Fibroblast of mammary gland (primary cell): ENCODE measurements around the gene C16orf87.
"Not testable (repeated sequence)": the region's sequence is repeated elsewhere in the genome, so short reads cannot be mapped to it uniquely, and the experiment has no call there.

Experiments
- DNase-seq: peaks from one replicate; pipeline ENCODE4 v3.0.0-alpha.2; 2010; ENCODE audit warnings: low read depth
- H3K4me3 ChIP-seq: 2 replicates; pipeline ENCODE4 v1.5.1; 2011; ENCODE audit warnings: low read depth, mild to moderate bottlenecking, low read length, moderate library complexity; ENCODE audit not compliant: control insufficient read depth
- TF ChIP-seq, protein P1 (sequence below): conservative IDR thresholded peaks from 2 replicates; pipeline ENCODE4 v1.5.1; 2011; ENCODE audit warnings: low read depth, low read length, inconsistent platforms; ENCODE audit not compliant: control insufficient read depth, insufficient read depth

C16orf87 gene

DNA sequence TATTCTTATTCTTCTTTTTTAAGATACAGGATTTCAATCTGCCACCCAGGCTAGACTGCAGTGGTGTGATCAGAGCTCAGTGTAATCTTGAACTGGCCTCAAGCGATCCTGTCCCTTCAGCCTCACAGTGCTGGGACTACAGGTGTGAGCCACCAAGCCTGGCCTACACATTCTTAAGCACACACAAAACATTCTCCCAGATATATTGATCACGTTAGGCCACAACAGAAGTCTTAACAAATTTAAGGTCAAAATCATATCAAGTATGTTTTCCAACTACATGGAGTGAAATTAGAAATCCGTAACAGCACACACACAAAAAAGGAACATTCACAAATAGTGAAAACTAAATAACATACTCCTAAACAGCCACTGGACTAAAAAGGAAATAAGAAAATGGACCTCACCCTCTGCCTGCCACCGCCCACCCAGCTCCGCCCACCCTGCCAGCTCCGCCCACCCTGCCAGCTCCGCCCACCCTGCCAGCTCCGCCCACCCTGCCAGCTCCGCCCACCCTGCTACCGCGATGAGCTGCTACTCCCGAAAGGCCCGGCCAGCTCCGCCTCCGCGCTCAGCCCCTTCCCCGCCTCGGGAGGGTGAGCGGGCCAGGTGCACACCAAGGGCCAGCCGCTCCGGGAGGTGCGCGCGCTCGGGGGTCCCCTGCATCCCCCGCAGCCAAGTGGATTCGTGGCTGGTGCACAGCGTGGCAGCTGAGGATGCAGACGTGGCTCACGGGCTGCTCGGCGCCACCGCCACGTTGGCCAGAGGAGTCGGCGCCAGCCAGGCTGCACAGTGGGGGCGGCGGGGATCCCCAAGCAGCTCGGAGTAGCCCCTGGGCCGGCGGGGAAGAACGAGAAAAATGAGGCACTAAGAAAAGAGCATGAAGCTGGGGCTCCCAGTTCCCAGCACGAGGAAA is 41.2 kb downstream of the C16orf87 start:
- peak; percentile 64 for DNase-seq
- TF ChIP-seq, protein P1, sequence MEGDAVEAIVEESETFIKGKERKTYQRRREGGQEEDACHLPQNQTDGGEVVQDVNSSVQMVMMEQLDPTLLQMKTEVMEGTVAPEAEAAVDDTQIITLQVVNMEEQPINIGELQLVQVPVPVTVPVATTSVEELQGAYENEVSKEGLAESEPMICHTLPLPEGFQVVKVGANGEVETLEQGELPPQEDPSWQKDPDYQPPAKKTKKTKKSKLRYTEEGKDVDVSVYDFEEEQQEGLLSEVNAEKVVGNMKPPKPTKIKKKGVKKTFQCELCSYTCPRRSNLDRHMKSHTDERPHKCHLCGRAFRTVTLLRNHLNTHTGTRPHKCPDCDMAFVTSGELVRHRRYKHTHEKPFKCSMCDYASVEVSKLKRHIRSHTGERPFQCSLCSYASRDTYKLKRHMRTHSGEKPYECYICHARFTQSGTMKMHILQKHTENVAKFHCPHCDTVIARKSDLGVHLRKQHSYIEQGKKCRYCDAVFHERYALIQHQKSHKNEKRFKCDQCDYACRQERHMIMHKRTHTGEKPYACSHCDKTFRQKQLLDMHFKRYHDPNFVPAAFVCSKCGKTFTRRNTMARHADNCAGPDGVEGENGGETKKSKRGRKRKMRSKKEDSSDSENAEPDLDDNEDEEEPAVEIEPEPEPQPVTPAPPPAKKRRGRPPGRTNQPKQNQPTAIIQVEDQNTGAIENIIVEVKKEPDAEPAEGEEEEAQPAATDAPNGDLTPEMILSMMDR, result no peak
- peak overlapping the region; percentile 49 for H3K4me3 ChIP-seq

DNA sequence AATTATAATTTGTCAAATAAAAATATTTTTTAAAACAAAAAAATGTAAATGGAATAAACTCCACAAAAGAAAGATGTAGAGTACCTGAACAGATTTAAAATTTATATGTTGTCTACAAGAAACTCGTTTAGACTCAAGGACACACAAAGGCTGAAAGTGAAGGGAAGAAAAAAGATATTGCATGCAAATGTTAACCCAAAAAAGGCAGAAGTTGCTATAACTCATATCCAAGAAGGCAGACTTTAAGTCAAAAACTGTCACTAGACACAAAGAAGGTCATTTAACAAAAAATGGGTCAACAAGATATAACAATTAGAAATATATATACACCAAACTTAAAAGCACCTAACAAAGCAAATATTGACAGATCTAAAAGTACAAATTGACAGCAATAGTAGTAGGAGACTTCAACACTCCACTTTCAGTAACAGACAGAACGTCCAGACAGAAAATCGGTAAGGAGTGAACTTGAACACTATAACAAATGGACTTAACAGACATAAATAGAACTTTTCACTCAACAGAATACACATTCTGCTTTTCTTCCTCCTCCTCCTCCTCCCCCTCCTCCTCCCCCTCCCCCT is 42.0 kb downstream of the C16orf87 start:
- TF ChIP-seq, protein P1, result no peak
- H3K4me3 ChIP-seq, result no peak overlapping the region
- no peak for DNase-seq

DNA sequence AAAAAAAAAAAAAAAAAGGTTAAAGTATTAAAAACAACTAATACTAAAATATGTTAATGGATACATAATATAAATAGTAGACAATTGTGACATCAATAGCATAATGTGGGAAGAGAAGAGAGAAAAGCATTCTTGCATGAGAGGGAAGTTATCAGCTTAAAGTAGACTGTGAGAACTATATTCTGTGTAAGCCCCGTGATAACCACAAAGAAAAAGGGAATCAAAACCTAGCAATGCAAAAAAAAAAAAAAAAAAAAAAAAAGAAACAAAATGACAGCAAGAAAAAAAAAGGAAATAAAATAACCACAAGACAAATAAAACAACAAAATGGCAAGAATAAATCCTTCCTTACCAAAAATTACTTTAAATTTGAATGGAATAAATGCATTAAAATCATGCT is 43.1 kb downstream of the C16orf87 start:
- TF ChIP-seq, protein P1, result no peak
- no peak for DNase-seq
- H3K4me3 ChIP-seq, result no peak overlapping the region

DNA sequence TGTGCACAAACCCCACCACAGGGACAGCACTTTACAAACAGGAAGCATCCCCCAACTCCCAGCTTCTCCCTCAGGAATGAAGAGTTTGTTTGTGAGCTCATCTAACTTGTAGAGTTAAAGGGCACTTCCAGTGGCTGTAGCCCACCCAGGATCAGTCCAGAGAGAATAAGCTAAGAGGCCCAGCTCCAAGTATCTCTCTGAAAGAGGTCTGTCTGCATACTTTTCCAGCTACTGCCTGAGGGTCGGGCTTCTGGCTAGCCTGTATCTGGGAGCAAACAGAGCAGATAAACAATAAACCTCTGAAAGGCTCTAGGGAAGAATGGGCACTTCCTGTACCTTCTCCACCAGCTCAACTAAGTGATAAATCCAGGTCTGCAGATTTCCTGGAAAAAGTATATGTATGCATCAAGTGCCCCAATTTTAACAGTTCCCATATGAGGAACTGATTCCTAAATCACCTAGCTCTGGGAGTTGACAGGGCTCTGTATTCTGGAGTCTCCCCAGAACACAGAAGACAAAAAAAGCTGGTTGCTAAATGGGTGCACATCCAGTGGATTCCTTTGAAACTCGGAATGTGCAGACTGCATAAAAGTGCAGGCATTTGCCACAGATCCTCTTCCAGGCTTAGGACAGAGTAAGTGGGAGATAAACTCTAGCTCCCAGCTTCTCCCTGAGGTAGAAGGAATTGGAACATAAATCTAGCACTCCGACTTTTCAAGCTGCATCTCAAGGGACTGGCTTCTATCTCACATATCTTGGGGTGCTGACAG is 45.7 kb downstream of the C16orf87 start:
- TF ChIP-seq, protein P1, result no peak
- DNase-seq, result no peak
- no peak overlapping the region for H3K4me3 ChIP-seq

DNA sequence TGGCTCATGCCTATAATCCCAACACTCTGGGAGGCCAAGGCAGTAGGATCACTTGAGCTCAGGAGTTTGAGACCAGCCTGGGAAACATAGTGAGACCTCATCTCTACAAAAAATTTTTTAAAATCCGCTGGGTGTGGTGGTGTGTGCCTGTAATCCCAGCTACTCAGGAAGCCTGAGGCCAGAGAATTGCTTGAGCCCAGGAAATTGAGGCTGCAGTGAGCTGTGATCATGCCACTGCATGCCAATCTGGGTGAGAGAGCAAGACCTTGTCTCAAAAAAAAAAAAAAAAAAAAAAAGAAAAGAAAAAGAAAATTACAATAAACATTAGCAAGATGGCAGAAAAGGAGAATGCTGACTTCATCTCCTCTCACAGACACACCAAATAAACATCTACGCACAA is 46.4 kb downstream of the C16orf87 start:
- DNase-seq, H3K4me3 ChIP-seq: not testable (repeated sequence)

DNA sequence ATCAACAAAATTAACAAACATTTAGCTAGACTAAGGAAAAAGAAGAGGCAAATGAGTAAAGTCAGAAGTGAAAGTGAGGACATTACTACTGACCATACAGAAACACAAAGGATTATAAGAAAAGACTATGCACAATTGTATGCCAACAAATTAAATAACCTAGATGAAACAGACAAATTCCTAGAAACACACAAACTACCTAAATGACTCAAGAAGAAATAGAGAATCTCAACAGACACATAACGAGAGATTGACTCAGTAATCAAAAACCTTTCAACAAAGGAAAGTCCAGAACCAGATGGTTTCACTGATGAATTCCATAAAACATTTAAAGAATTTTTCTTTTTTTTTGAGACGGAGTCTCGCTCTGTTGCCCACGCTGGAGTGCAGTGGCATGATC is 47.2 kb downstream of the C16orf87 start:
- peak; percentile 7 for DNase-seq
- no peak overlapping the region for H3K4me3 ChIP-seq
- TF ChIP-seq, protein P1, result no peak

DNA sequence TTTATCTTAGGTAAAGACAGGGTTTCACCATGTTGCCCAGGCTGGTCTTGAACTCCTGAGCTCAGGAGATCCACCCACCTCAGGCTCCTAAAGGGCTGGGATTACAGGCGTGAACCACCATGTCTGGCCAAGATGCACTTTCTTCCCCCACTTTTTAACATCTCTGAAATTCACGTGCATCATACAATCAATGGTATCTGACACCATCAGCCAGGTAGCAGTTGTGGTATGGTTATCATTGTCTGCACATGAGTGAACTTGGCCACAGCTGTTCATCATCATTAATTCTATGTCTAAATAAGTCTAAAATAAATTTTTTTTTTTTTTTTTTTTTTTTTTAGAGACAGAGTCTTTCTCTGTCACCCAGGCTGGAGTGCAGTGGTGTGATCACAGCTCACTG is 48.7 kb downstream of the C16orf87 start:
- TF ChIP-seq, protein P1, result no peak
- no peak for DNase-seq
- H3K4me3 ChIP-seq, result no peak overlapping the region
